CD4-positive, alpha-beta T cell treated with Interleukin-12 subunit alpha and Interleukin-12 subunit beta, for 1 hour (primary cell): ENCODE measurements around the gene INPP5D.
"Not testable (repeated sequence)": the region's sequence is repeated elsewhere in the genome, so short reads cannot be mapped to it uniquely, and the experiment has no call there.

Source experiments
- DNase-seq: peaks from one replicate; pipeline ENCODE4 v3.0.0-alpha.2; 2020

INPP5D gene

GRCh38 chr2:233185963-233186362, 125.8 kb downstream of the INPP5D start:
- no peak for DNase-seq

DNA sequence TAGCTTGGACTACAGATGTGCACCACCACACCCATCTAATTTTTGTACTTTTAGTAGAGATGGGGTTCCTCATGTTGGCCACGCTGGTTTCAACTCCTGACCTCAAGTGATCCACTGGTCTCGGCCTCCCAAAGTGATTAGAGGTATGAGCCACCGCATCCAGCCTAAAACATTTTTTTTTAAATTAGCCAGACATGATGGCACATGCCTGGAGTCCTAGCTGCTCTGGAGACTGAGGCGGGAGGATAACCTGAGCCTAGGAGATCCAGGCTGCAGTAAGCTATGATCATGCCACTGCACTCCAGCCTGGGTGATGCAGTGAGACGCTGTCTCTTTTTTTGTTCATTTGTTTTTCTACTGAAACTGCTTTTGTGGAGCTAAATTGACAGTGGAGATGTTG, 126.7 kb downstream of the INPP5D start:
- no peak for DNase-seq

DNA sequence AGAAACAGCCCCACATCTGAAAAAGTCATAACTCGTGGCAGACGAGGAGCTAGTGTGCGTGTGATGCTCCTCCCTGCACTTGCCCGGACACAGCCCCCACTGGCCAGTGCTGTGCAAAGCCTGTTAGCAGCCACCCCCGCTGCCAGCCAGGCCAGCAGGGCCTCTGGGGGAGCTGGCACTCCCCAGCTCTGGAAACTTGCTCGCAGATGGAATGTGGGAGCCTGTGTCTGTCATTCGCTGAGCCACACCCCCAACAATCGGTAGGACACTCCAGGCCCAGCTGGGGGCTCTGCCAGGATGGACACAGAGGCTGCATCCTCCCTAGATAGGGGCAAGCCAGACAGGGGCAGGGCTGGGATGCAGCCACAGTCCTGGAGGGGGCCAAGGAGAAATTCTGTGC, 128.9 kb downstream of the INPP5D start:
- no peak for DNase-seq

DNA sequence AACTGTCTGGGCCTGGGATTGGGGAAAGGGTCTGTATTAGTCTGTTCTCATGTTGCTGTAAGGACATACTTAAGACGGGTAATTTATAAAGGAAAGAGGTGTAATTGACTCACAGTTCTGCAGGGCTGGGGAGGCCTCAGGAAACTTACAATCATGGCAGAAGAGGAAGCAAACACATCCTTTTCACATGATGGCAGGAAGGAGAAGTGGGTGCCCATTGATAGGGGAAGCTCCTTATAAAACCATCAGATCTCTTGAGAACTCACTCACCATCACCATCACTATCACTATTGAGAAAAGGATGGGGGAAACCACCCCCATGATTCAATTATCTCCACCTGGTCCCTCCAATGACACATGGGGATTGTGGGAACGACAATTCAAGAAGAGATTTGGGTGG, 130.9 kb downstream of the INPP5D start:
- not testable (repeated sequence) for DNase-seq

- no peak for DNase-seq
Measured at GRCh38 chr2:233193738-233194137, 133.6 kb downstream of the INPP5D start.

DNA sequence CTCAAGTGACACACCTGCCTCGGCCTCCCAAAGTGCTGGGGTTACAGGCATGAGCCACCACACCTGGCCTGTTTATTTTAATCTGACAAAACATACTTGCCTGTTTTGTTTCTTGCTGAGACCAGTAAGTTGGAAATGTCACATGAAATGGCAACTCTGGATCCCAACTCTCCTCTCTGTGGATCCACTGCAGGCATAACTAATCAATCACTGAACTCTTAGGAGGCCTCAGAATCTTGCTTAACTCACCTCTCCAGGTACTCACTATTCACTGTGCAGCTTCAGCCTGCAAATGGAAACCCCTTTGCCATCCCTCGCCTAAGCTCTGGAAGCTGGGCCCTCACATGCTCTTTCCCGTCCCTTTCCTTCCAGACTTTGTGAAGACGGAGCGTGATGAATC, 134.9 kb downstream of the INPP5D start:
- DNase-seq, result no peak

DNA sequence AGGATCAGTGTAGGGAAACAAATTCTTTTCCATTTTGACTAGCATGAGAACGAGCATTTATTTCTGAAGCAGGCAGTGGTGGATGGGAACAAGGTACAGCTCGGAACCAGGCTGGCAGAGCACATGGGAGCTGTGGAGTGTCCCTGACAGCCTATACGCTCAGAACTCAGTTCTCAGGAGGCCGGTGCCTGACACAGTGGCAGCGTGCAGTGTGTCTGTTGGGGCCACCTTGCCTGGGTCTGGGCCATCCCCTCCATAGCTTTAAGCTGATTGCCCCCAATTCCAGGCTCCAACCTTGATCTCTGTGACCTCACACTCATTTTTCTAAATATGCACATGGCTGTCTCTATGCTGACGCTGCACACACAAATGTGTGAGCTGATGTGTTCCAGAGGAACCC, 136.9 kb downstream of the INPP5D start:
- no peak for DNase-seq

DNA sequence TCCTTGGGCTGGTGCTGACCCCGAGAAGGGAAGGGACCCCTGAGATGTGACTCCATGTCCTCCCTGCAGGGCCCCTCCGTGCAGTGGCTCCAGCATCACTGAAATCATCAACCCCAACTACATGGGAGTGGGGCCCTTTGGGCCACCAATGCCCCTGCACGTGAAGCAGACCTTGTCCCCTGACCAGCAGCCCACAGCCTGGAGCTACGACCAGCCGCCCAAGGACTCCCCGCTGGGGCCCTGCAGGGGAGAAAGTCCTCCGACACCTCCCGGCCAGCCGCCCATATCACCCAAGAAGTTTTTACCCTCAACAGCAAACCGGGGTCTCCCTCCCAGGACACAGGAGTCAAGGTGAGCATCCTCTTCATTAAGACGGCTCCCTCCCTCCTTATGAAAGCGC, 137.9 kb downstream of the INPP5D start:
- DNase-seq, result no peak

- DNase-seq, result no peak
Measured at GRCh38 chr2:233199870-233200269, 139.7 kb downstream of the INPP5D start.

- not testable (repeated sequence) for DNase-seq
Measured at GRCh38 chr2:233200790-233201189, 140.6 kb downstream of the INPP5D start.

- DNase-seq, result no peak
Measured at GRCh38 chr2:233201258-233202013, 141.3 kb downstream of the INPP5D start.

GRCh38 chr2:233202531-233202944, 142.4 kb downstream of the INPP5D start:
- no peak for DNase-seq

- no peak for DNase-seq
Measured at GRCh38 chr2:233203060-233203459, 142.9 kb downstream of the INPP5D start.

GRCh38 chr2:233204286-233204936, 144.3 kb downstream of the INPP5D start:
- DNase-seq, result no peak

- DNase-seq, result no peak
Measured at GRCh38 chr2:233208382-233209116, 148.4 kb downstream of the INPP5D start.

DNA sequence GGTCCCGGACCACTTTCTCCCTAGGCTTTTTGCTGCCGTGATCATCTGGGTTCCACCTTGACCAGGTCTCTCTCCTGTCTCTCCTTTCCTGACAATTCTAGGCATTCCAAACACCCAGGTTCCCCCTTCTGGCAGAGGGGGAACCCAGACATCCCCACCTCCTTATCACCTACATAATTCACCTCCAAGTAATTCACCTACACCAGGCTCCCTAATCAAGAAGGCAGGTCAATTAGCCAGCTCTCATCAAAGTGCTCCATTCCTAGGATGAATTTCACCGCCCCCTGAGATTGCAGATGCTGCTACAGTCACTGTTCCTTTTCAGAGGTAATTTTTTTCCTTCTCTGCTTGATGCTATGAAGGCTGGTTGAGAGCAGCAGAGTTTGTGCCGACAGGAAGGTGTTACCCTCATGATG, 149.0 kb downstream of the INPP5D start:
- no peak for DNase-seq

DNA sequence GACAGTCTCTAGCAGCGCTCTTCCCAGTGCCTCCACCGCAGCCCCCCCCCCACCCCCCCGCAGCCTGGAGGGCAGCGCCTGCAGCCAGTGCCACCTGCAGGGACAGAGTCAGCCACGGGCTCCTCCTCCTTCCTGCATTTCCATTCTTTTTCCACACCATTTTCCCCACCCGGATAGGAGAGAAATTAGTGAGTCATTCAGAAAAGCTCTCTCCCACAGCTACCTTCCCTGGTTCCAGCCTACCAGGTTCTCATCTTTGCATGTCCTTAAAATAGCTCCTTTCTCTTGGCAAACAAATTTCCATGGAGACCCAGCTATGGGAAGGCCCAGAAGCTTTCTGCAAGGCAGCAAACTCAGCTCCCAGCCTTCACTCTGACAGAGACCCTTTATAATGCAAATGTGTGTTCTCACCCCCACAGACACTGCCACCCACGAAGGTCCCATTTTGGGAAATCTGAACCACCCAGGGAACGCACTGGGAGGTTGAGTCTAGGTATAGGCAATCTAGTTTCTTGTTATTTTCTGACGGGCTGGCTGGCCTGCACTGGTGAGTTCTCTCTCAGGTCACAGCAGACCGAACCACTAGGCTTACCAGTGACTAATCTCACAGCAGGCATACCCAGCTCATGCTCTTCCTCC, 149.5 kb downstream of the INPP5D start:
- DNase-seq, result no peak

DNA sequence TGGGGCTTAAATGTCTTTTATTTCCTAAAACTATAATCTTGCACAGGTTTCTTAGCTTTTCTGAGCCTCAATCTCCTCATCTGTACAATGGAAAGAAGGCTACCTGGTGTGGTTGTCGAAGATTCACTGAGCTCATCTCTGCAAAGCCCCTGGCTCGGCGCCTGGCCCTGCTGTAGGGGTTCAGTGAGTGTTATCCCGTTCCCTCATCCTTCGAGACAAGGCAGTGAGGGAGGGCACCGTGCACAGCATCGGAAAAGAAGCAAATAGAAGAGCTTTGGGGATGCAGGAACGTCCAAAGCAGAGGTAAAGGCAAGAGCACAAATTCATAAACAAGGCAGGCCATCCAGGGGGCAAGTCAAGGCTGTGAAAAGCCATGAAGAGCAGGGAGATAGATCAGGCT, 150.1 kb downstream of the INPP5D start:
- DNase-seq, result no peak

- no peak for DNase-seq
Measured at GRCh38 chr2:233210843-233211547, 150.9 kb downstream of the INPP5D start.

GRCh38 chr2:233211548-233211895, 151.4 kb downstream of the INPP5D start:
- no peak for DNase-seq

DNA sequence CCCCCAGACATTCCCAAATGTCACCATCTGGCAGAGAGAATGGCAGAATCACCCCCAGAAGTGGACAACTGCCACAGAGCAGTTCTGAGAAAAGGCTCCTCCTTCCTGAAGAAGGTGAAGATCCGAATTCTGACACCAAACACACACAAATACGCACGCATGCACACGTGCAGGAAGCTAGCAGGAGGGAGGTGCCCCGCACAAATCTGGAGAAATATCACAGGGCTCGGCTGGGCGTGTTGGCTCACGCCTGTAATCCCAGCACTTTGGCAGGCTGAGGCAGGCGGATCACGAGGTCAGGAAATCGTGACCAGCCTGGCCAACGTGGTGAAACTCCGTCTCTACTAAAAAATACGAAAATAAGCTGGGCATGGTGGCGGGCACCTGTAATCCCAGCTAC, 152.9 kb downstream of the INPP5D start:
- no peak for DNase-seq

DNA sequence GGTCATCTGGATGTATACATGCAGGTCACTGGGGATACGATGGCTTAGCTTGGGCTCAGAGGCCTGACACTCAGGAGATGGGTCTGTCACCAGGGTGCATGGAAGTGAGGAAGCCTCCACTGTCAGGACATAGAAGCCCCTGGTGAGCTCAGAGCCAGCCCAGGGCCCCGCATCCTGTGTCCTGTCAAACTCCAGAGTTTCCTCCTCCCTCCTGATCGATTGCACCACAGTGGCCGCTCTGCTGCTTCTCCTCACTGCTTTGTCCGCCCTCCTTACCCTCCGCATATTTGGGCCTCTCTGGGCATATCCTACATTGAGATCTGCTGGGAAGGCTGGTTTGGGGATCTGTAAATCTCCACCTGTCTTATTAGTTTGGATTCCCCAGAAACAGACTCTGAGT, 153.8 kb downstream of the INPP5D start:
- DNase-seq, result no peak

- DNase-seq, result no peak
Measured at GRCh38 chr2:233217892-233218377, 157.8 kb downstream of the INPP5D start.
